Measurements from ENCODE around the gene GLRX5. TPM values are rescaled to one million over a fixed set of nuclear protein-coding genes. Genes with fewer than 3 reads are reported as not detected.

The GLRX5 gene
- total RNA-seq, 1 experiment from 2014 or later = 62.2 TPM

DNA sequence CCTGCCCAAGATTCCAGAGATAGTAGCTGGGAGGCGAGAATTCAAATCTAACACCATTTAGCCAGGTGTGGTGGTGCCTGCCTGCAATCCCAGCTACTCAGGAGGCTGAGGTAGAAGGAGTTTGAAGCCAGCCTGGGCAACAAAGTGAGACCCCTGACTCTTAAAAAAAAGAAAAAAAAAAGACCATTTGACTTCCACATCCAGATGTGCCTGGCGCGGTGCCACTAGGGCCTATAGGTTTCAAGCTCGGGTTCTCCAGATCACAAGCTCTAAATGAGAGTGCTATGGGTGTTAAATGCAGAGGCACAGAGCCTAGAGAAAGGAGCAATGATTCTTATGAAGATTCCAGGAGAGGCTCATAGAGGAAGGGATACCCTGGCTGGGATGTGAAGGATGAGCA, 40.9 kb upstream of the GLRX5 start:
- Mint-ChIP-seq H3K27ac (no peak overlapping the region; a peak in 1 of 7 replicates), H3K36me3 (ENCODE audit: insufficient read depth in 1 of 3, low read depth in 3 of 3) (no peaks in the 10 kb centered on the region), H3K4me3 (no peak overlapping the region), H3K9me3 (peaks cover 0 to 3% of the 10 kb centered on the region in 2 experiments; a peak in 1 of 5 replicates), H3K4me1 (peaks cover 0 to 5% of the 10 kb centered on the region in 2 experiments; a peak in 2 of 4 replicates), H3K27me3 (ENCODE audit: low read depth) (no peaks in the 10 kb centered on the region; the same call in 1 of the 2 replicates)
- H4K91ac ChIP-seq (ENCODE audit: insufficient read length, low read depth, low read length) = no peak overlapping the region
- no peak overlapping the region for H3K14ac ChIP-seq (ENCODE audit: insufficient read depth, low read length)
- no CpG with 5 or more reads among the region's 4 CpGs for WGBS (ENCODE audit: extremely low coverage, insufficient read length, low lambda C conversion rate)
- H3K79me1 ChIP-seq (ENCODE audit: insufficient read depth, low read depth, low read length, poor library complexity, severe bottlenecking) = no peaks in the 10 kb centered on the region
- no peak overlapping the region for H4K8ac ChIP-seq (replicated peaks; ENCODE audit: insufficient read length, low read depth, low read length)
- TF ChIP-seq, protein P1, sequence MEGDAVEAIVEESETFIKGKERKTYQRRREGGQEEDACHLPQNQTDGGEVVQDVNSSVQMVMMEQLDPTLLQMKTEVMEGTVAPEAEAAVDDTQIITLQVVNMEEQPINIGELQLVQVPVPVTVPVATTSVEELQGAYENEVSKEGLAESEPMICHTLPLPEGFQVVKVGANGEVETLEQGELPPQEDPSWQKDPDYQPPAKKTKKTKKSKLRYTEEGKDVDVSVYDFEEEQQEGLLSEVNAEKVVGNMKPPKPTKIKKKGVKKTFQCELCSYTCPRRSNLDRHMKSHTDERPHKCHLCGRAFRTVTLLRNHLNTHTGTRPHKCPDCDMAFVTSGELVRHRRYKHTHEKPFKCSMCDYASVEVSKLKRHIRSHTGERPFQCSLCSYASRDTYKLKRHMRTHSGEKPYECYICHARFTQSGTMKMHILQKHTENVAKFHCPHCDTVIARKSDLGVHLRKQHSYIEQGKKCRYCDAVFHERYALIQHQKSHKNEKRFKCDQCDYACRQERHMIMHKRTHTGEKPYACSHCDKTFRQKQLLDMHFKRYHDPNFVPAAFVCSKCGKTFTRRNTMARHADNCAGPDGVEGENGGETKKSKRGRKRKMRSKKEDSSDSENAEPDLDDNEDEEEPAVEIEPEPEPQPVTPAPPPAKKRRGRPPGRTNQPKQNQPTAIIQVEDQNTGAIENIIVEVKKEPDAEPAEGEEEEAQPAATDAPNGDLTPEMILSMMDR (conservative IDR thresholded peaks at IDR 0.05) = no peak
- H2BK15ac ChIP-seq (ENCODE audit: low read depth, low read length) = no peak overlapping the region
- no peaks in the 10 kb centered on the region for H3K4me1 ChIP-seq (ENCODE audit: insufficient read depth, low read length)
- no peaks in the 10 kb centered on the region for H3K9me3 ChIP-seq (ENCODE audit: control insufficient read depth, low read depth, low read length)
- no peaks in the 10 kb centered on the region for H3K27me3 ChIP-seq (ENCODE audit: insufficient read depth, low read length)
- no peak overlapping the region for H2BK12ac ChIP-seq (ENCODE audit: insufficient read length, low read depth, low read length)
- DNase-seq = no peak
- no peak overlapping the region for H3K4me2 ChIP-seq (ENCODE audit: insufficient read depth, insufficient read length, low read length)
- H3K23ac ChIP-seq (ENCODE audit: insufficient read length, low read depth, low read length) = no peak overlapping the region
- H3K18ac ChIP-seq (ENCODE audit: insufficient read length, low read depth, low read length) = no peak overlapping the region
- no peak overlapping the region for H4K5ac ChIP-seq (ENCODE audit: insufficient read length, low read depth, low read length)
- H3K9ac ChIP-seq (ENCODE audit: extremely low read depth, insufficient read length, low read length) = no peak overlapping the region
- H4K20me1 ChIP-seq (ENCODE audit: control insufficient read depth, insufficient read depth, insufficient read length) = no peaks in the 10 kb centered on the region
- no peak overlapping the region for H2BK5ac ChIP-seq (ENCODE audit: insufficient read length, low read length)
- no peak overlapping the region for H3K27ac ChIP-seq (ENCODE audit: insufficient read length, low read depth, low read length)
- H3K23me2 ChIP-seq (ENCODE audit: insufficient read length, low read depth, low read length, poor library complexity, severe bottlenecking) = no peaks in the 10 kb centered on the region
- H3K56ac ChIP-seq (ENCODE audit: insufficient read length, low read depth, low read length) = no peak overlapping the region
- H3K79me2 ChIP-seq (ENCODE audit: insufficient read depth, low read length) = no peaks in the 10 kb centered on the region
- no peak overlapping the region for H2BK20ac ChIP-seq (ENCODE audit: low read depth, low read length, poor library complexity, severe bottlenecking)
- H2AK5ac ChIP-seq (ENCODE audit: insufficient read length, low read length) = no peak overlapping the region
- H2AFZ ChIP-seq (ENCODE audit: low read length) = no peak overlapping the region
- H3T11ph ChIP-seq (ENCODE audit: low read length) = no peak overlapping the region
- H2BK120ac ChIP-seq (ENCODE audit: low read depth, low read length, poor library complexity, severe bottlenecking) = no peak overlapping the region
- H3K4ac ChIP-seq (ENCODE audit: low read depth, low read length) = no peak overlapping the region
